GM23338 (cell line): ENCODE results near the gene ODAD4. TPM values are rescaled to one million over a fixed set of nuclear protein-coding genes. Genes with fewer than 3 reads are reported as not detected.

Experiments used
- ATAC-seq: fragments of 200-7000 bp; cut with Tn5 transposase; 3 replicates; pipeline ENCODE4 v1.9.1; 2020
- DNase-seq: peaks from one replicate; pipeline ENCODE4 v3.0.0-alpha.2; 2015; ENCODE audit warnings: low spot score
- H2AFZ ChIP-seq: fragments of 200-600 bp; sonication (generic); 2 replicates; pipeline ENCODE4 v1.8.0; 2016; ENCODE audit warnings: antibody characterized with exemption, mild to moderate bottlenecking, moderate library complexity
- H3F3A ChIP-seq: fragments of 200-600 bp; sonication (generic); replicated peaks from 2 replicates; pipeline ENCODE4 v1.8.0; 2017; ENCODE audit warnings: antibody characterized with exemption, mixed run types, low read depth
- H3K27ac ChIP-seq: fragments of 200-600 bp; sonication (generic); 2 replicates; pipeline ENCODE4 v1.6.1; 2016; ENCODE audit warnings: low read depth
- H3K27me3 ChIP-seq: fragments of 200-600 bp; sonication (generic); 2 replicates; pipeline ENCODE4 v1.8.0; 2016; ENCODE audit warnings: mild to moderate bottlenecking, mixed run types, moderate library complexity; ENCODE audit not compliant: insufficient read depth
- H3K36me3 ChIP-seq: fragments of 200-600 bp; sonication (generic); 2 replicates; pipeline ENCODE4 v1.8.0; 2016; ENCODE audit warnings: mild to moderate bottlenecking; ENCODE audit not compliant: insufficient read depth
- H3K4me1 ChIP-seq: fragments of 200-600 bp; sonication (generic); 2 replicates; pipeline ENCODE4 v1.8.0; 2016; ENCODE audit warnings: mild to moderate bottlenecking, moderate library complexity; ENCODE audit not compliant: insufficient read depth
- H3K4me2 ChIP-seq: fragments of 200-600 bp; sonication (generic); 2 replicates; pipeline ENCODE4 v1.7.1; 2017; ENCODE audit warnings: mixed run types
- H3K4me3 ChIP-seq: fragments of 200-600 bp; sonication (generic); 2 replicates; pipeline ENCODE4 v1.6.1; 2016; ENCODE audit warnings: mixed run types
- H3K79me2 ChIP-seq: fragments of 200-600 bp; sonication (generic); replicated peaks from 2 replicates; pipeline ENCODE4 v1.8.0; 2017; ENCODE audit warnings: mild to moderate bottlenecking; ENCODE audit not compliant: insufficient read depth
- H3K9me2 ChIP-seq: fragments of 200-600 bp; sonication (generic); 2 replicates; pipeline ENCODE4 v1.8.0; 2017; ENCODE audit not compliant: insufficient read depth
- H4K20me1 ChIP-seq: fragments of 200-600 bp; sonication (generic); replicated peaks from 2 replicates; pipeline ENCODE4 v1.8.0; 2017; ENCODE audit warnings: mild to moderate bottlenecking; ENCODE audit not compliant: insufficient read depth
- H3K27ac Mint-ChIP-seq: 2 replicates; pipeline ENCODE4 v1.8.0; 2020; ENCODE audit warnings: inconsistent platforms, mild to moderate bottlenecking, moderate library complexity, mixed read lengths
- H3K27me3 Mint-ChIP-seq: 3 replicates; pipeline ENCODE4 v1.8.0; 2022; ENCODE audit warnings: low read depth, mild to moderate bottlenecking, moderate library complexity, mixed read lengths, inconsistent platforms; ENCODE audit not compliant: insufficient read depth, poor library complexity
- H3K36me3 Mint-ChIP-seq: 3 replicates; pipeline ENCODE4 v1.8.0; 2021; ENCODE audit warnings: low read depth, mild to moderate bottlenecking, inconsistent platforms, moderate library complexity, mixed read lengths
- H3K4me1 Mint-ChIP-seq: 3 replicates; pipeline ENCODE4 v1.8.0; 2020; ENCODE audit warnings: mild to moderate bottlenecking, inconsistent platforms, mixed read lengths
- H3K4me3 Mint-ChIP-seq: 3 replicates; pipeline ENCODE4 v1.8.0; 2021; ENCODE audit warnings: moderate library complexity, mild to moderate bottlenecking, inconsistent platforms, mixed read lengths
- H3K9me3 Mint-ChIP-seq: 3 replicates; pipeline ENCODE4 v1.8.0; 2020; ENCODE audit warnings: moderate library complexity, mild to moderate bottlenecking, inconsistent platforms, mixed read lengths
- CREB1 ChIP-seq: fragments of 250-450 bp; sonication (Bioruptor Pico); IDR thresholded peaks from 2 replicates; pipeline ENCODE4 v1.5.0; 2020; ENCODE audit warnings: low read depth, mild to moderate bottlenecking, moderate library complexity
- POLR2AphosphoS5 ChIP-seq: IDR thresholded peaks from 2 replicates; pipeline ENCODE4 v1.6.1; 2016; ENCODE audit warnings: antibody characterized with exemption, low read depth
- polyA plus RNA-seq: library from polyadenylated mRNA; unstranded; fragments of >200 nt; fragmentation: Nextera tagmentation; extraction: Ambion mirVana; gene quantifications from 2 replicates; pipeline ENCODE4 v1.2.1, GENCODE V29; 2016
- total RNA-seq: library from RNA; depleted of rRNA; stranded (reverse); fragments of >200 nt; shearing (Covaris generic); gene quantifications from 2 replicates; pipeline ENCODE4 v1.2.3, GENCODE V29; 2014
- TF ChIP-seq, protein P1 (sequence below), 2 experiments: fragments of 200-600 bp in 1 of 2; sonication (generic) in 1 of 2; conservative IDR thresholded peaks; 2 replicates each; pipeline versions ENCODE4 v1.5.1 to v1.6.1; 2016 to 2017; ENCODE audit warnings: antibody characterized with exemption in 2 of 2, low read depth in 2 of 2, mild to moderate bottlenecking in 2 of 2, moderate library complexity in 1 of 2
- TF ChIP-seq, protein P2 (sequence below): IDR thresholded peaks from 2 replicates; pipeline ENCODE4 v1.6.1; 2016; ENCODE audit warnings: antibody characterized with exemption

Gene ODAD4
- total and polyA plus RNA-seq, 2 experiments from 2014 or later: 1.7 to 1.8 TPM

DNA sequence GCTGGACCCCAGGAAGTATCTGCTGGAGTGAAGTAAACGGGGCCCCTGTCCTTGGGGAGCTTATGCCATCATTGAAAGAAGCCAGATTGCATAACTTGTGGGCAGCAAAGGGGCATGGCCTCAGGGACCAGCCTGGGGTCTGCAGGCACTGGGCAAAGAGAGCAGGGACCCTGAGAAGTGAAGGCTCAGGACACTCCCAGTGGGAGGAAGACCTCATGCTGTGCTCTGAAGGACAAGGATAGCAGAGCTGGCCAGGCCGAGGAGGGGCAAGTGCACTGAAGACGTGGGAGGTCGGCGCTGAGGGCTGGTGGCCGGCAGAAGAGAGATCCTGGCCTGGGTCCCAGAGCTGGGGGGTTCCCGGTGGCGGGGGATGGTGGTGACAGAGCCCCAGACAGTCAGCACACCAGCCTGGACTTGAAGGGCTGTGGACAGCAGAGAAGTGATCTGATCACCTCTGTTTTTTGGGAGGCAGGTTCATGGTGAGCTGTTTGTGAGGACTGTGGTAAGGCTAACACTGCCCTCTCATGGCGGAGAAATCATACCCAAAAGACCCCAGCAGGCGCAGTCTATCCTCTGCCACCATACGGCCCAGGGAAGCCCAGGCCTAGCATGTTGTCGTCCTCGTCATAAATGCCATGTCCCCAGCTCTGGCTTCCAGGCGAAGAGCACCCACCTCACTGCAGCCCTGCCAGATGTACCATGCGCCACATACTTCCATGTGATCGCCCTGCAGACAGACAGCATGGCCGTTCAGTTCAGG lies 29.1 kb downstream of the ODAD4 start:
- DNase-seq (peak; percentile 86), ATAC-seq (peak; percentile 81)
- no peak overlapping the region; the same call in 2 of the 3 replicates for H3K4me3 Mint-ChIP-seq
- no peaks in the 10 kb centered on the region for H3K36me3 ChIP-seq
- peaks cover 19% of the 10 kb centered on the region for H3K4me1 ChIP-seq
- H3K9me3 Mint-ChIP-seq: no peaks in the 10 kb centered on the region; the same call in 2 of the 3 replicates
- no peaks in the 10 kb centered on the region for H3K27me3 ChIP-seq
- H3K9me2 ChIP-seq: no peaks in the 10 kb centered on the region
- H3K27ac ChIP-seq: peak overlapping the region; percentile 60
- H3K4me3 ChIP-seq: no peak overlapping the region
- peak overlapping the region; percentile 87 for H3K27ac Mint-ChIP-seq
- no peaks in the 10 kb centered on the region for H3K79me2 ChIP-seq
- peaks cover 24% of the 10 kb centered on the region for H3K4me1 Mint-ChIP-seq
- peak overlapping the region; percentile 66; the same call in 1 of the 2 replicates for H3K4me2 ChIP-seq
- H3F3A ChIP-seq: peaks cover 10% of the 10 kb centered on the region; the same call in 1 of the 2 replicates
- H2AFZ ChIP-seq: peak overlapping the region; percentile 67
- TF ChIP-seq POLR2AphosphoS5: no peak
- TF ChIP-seq, protein P1, sequence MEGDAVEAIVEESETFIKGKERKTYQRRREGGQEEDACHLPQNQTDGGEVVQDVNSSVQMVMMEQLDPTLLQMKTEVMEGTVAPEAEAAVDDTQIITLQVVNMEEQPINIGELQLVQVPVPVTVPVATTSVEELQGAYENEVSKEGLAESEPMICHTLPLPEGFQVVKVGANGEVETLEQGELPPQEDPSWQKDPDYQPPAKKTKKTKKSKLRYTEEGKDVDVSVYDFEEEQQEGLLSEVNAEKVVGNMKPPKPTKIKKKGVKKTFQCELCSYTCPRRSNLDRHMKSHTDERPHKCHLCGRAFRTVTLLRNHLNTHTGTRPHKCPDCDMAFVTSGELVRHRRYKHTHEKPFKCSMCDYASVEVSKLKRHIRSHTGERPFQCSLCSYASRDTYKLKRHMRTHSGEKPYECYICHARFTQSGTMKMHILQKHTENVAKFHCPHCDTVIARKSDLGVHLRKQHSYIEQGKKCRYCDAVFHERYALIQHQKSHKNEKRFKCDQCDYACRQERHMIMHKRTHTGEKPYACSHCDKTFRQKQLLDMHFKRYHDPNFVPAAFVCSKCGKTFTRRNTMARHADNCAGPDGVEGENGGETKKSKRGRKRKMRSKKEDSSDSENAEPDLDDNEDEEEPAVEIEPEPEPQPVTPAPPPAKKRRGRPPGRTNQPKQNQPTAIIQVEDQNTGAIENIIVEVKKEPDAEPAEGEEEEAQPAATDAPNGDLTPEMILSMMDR (conservative IDR thresholded peaks at IDR 0.05; ENCODE audit: low read depth in 2 of 2): peak; percentile 57 to 90
- peaks cover 10% of the 10 kb centered on the region; the same call in 1 of the 3 replicates for H3K36me3 Mint-ChIP-seq
- no peaks in the 10 kb centered on the region for H4K20me1 ChIP-seq
- peaks cover 11% of the 10 kb centered on the region for H3K27me3 Mint-ChIP-seq

DNA sequence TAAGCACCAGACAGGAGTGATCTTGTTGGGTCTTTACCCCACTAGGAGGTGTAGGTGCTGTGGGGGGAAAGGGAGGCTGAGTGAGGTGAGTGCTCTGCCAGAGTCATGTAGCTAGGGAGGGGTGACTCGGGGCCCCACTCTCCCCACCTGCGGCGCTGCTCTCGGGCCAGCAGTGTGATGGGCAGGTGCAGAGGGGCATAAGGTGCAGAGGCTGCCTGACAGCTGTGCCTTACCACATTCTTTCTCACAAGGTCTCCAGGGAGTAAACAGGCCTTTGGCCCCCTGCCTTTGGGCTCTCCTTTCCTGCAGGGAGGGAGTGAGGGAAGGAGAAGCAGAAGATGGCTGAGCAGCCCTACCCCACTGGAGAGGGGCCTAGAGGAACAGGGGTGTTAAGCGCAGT lies 31.7 kb downstream of the ODAD4 start:
- Mint-ChIP-seq H3K36me3 (peaks cover 3% of the 10 kb centered on the region; the same call in 2 of the 3 replicates), H3K4me1 (peaks cover 29% of the 10 kb centered on the region), H3K4me3 (no peak overlapping the region), H3K9me3 (no peaks in the 10 kb centered on the region; the same call in 2 of the 3 replicates), H3K27ac (no peak overlapping the region), H3K27me3 (peaks cover 10% of the 10 kb centered on the region)
- Histone ChIP-seq H3F3A (peaks cover 8% of the 10 kb centered on the region), H3K79me2 (no peaks in the 10 kb centered on the region), H2AFZ (no peak overlapping the region), H3K9me2 (no peaks in the 10 kb centered on the region), H3K27me3 (0 out of 2 replicates have a peak, but pooled peaks cover 3% of the 10 kb centered on the region), H3K36me3 (no peaks in the 10 kb centered on the region), H4K20me1 (no peaks in the 10 kb centered on the region; the same call in 1 of the 2 replicates), H3K27ac (no peak overlapping the region), H3K4me3 (no peak overlapping the region), H3K4me1 (peaks cover 29% of the 10 kb centered on the region), H3K4me2 (no peak overlapping the region)
- DNase-seq (no peak), ATAC-seq (no peak)
- no peak for TF ChIP-seq CREB1 (CRISPR knock-in tag)
- TF ChIP-seq, protein P2, sequence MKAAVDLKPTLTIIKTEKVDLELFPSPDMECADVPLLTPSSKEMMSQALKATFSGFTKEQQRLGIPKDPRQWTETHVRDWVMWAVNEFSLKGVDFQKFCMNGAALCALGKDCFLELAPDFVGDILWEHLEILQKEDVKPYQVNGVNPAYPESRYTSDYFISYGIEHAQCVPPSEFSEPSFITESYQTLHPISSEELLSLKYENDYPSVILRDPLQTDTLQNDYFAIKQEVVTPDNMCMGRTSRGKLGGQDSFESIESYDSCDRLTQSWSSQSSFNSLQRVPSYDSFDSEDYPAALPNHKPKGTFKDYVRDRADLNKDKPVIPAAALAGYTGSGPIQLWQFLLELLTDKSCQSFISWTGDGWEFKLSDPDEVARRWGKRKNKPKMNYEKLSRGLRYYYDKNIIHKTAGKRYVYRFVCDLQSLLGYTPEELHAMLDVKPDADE: no peak
